Cardiac fibroblast (primary cell): ENCODE data around the gene RFLNA.
A peak's percentile ranks its signal among the peaks of the same experiment; 100 is the strongest.

ENCODE experiments used
- DNase-seq, 2 donors: peaks; one replicate each; pipeline versions ENCODE4 v3.0.0 to v3.0.0-alpha.2; 2010; ENCODE audit warnings: low read depth in 2 of 2
- H3K4me3 ChIP-seq, 2 donors: replicated peaks in 1 of 2; 1 replicate in 1 of 2; 2 replicates in 1 of 2; pipeline ENCODE4 v1.5.1; 2011; ENCODE audit warnings: low read depth in 2 of 2, low read length in 2 of 2, mild to moderate bottlenecking in 2 of 2, moderate library complexity in 1 of 2
- TF ChIP-seq, protein P1 (sequence below): IDR thresholded peaks from one replicate; pipeline ENCODE4 v1.5.1; 2011; ENCODE audit warnings: low read depth, mild to moderate bottlenecking, low read length, inconsistent platforms

Gene RFLNA

DNA sequence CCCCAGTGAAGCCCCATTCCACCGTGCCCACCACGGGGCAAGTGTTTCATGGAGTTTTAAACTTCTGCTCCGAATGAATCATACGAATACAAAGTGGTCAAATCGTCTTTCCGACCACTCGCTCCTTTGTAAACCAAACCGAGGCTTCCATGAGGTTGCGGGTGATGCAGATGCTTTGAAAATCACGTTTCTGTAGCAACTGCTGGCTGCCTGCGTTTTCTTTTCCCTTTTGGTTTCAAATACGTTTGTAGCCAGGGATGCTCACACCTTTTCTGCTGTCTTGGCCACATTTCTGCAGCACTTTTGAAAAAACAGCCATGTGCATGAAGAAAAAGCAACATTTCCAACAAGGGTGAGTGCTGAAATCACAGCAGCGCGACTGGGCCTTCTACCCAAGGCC, 33.7 kb downstream of the RFLNA start:
- TF ChIP-seq, protein P1, sequence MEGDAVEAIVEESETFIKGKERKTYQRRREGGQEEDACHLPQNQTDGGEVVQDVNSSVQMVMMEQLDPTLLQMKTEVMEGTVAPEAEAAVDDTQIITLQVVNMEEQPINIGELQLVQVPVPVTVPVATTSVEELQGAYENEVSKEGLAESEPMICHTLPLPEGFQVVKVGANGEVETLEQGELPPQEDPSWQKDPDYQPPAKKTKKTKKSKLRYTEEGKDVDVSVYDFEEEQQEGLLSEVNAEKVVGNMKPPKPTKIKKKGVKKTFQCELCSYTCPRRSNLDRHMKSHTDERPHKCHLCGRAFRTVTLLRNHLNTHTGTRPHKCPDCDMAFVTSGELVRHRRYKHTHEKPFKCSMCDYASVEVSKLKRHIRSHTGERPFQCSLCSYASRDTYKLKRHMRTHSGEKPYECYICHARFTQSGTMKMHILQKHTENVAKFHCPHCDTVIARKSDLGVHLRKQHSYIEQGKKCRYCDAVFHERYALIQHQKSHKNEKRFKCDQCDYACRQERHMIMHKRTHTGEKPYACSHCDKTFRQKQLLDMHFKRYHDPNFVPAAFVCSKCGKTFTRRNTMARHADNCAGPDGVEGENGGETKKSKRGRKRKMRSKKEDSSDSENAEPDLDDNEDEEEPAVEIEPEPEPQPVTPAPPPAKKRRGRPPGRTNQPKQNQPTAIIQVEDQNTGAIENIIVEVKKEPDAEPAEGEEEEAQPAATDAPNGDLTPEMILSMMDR = no peak
- no peak for DNase-seq
- no peak overlapping the region for H3K4me3 ChIP-seq

DNA sequence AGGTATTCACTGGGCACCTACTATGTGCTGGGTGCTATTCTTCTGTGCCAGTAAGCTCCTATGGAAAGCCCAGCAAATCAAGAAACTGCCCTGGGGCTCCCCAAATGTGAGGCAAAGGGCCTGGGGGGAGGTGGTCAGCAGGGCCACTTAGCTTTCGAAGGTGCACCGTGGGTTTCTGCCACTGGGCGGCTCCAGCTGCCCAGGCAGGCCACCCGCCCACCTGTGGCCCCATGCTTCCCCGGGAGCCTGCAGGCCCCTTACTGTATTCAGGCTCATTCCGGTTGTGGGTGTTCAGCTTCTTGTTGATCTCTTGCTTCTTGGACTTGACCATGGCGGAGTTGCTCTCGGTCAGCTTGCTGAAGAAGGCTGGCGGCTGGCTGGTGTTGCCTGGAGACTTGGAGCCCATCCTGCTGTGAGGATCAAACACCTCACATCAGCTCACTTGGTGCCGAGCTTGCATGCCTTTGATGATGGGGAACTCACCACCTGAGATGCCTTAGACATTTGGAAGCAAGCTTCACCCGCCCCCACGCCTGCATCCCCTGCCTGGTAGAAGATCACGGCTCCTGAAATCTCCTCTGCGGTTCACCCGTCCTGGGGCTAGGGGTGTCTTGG, 37.3 kb downstream of the RFLNA start:
- TF ChIP-seq, protein P1 = peak; percentile 35
- DNase-seq = no peak
- no peak overlapping the region for H3K4me3 ChIP-seq

DNA sequence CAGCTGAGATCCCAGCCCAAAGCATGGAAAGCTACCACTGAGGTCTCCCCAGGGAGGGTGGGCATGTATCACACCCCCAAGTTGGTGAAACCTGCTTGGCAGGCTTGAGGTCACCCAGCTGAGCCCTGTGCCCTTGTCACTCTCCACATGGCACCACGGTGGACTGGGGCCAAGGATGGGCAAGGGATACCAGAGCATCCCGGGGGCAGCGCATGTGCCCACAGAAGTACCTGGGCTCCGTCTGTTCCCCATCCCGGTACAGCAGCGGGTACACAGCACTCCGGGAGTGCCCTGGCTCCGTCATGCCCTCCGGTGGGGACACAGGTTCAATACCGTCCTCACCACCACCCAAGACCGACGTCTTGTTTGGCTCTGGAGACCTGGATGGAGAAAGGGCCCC, 38.0 kb downstream of the RFLNA start:
- TF ChIP-seq, protein P1 = no peak
- H3K4me3 ChIP-seq = no peak overlapping the region
- no peak for DNase-seq

DNA sequence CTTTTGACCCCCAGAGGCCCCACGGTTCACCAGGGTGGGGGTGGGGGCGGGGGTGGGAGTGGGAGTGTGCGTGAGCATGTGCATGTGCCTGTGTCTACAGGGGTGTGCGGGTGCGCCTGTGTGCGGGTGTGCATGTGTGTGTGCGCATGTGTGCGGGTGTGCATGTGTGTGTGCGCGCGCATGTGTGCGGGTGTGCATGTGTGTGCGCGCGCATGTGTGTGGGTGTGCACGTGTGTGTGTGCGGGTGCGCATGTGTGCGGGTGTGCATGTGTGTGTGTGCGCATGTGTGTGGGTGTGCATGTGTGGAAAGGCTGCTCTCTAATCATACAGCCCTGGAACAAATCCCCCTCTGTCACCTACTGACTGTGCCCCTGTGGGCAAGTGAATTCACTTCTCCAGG, 38.8 kb downstream of the RFLNA start:
- TF ChIP-seq, protein P1 = no peak
- no peak for DNase-seq
- H3K4me3 ChIP-seq = no peak overlapping the region

DNA sequence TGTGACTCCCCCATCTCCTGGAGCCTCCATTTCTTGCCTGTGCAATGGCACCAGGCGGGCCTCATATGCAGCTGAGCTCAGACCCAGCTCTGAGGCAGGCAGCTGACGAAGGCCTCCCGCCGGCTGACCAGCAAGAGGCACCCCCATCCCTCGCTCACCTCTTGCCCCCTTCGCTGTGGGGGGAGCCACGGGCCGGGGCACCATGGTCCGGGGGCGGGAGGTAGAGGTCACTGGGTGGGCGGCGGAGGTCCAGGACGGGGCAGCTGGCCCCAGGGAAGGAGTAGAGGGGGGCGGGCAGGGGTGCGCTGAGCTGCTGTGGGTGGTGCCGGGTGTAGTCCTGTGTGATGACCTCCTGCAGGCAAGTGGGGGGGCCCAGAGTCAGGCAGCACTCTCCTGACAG, 39.4 kb downstream of the RFLNA start:
- no peak for DNase-seq

DNA sequence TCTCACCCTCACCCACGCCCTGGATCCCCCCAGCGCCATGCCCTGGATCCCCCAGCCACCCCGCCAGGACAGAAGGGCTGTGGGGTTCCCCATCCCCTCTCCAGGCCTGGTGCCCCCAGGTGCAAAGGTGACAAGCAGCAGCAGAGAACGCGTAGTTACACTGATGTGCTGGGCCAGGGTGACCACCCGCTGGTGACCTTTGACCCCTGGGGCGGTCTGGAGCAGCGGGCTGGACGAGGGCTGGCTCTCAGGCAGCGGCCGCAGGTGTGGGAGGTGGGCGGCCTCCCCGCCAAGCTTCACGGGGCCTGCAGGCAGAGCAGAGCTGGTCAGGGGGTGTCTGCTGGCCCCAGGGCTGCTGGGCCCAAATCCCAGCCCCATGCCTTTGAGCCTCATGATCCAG, 40.1 kb downstream of the RFLNA start:
- DNase-seq = no peak
- TF ChIP-seq, protein P1 = no peak

More for the DNA sequence above, 39.4 kb downstream of the RFLNA start:
- TF ChIP-seq, protein P1 = no peak
- no peak overlapping the region for H3K4me3 ChIP-seq

More for the DNA sequence above, 40.1 kb downstream of the RFLNA start:
- H3K4me3 ChIP-seq = no peak overlapping the region
